ENCODE data around the gene C1QB.

- no peak for TF ChIP-seq CTCF (IDR thresholded peaks at IDR 0.05)
- no peak for TF ChIP-seq EP300 (IDR thresholded peaks at IDR 0.05)
- no peak for TF ChIP-seq POLR2AphosphoS5 (IDR thresholded peaks at IDR 0.05)
Observed at GRCh38 chr1:22676916-22677583, 24.0 kb downstream of the C1QB start.

All from upper lobe of left lung (tissue), 4 donors.